Cardiac fibroblast (primary cell): Measurements from ENCODE around the gene NOVA2.

Source experiments
- DNase-seq, 2 donors: peaks; one replicate each; pipeline versions ENCODE4 v3.0.0 to v3.0.0-alpha.2; 2010; ENCODE audit warnings: low read depth in 2 of 2
- H3K4me3 ChIP-seq, 2 donors: replicated peaks in 1 of 2; 1 replicate in 1 of 2; 2 replicates in 1 of 2; pipeline ENCODE4 v1.5.1; 2011; ENCODE audit warnings: low read depth in 2 of 2, low read length in 2 of 2, mild to moderate bottlenecking in 2 of 2, moderate library complexity in 1 of 2
- TF ChIP-seq, protein P1 (sequence below): IDR thresholded peaks from one replicate; pipeline ENCODE4 v1.5.1; 2011; ENCODE audit warnings: low read depth, mild to moderate bottlenecking, low read length, inconsistent platforms

Gene NOVA2

GRCh38 chr19:45990113-45990728 lies 16.6 kb upstream of the NOVA2 start:
- TF ChIP-seq, protein P1, sequence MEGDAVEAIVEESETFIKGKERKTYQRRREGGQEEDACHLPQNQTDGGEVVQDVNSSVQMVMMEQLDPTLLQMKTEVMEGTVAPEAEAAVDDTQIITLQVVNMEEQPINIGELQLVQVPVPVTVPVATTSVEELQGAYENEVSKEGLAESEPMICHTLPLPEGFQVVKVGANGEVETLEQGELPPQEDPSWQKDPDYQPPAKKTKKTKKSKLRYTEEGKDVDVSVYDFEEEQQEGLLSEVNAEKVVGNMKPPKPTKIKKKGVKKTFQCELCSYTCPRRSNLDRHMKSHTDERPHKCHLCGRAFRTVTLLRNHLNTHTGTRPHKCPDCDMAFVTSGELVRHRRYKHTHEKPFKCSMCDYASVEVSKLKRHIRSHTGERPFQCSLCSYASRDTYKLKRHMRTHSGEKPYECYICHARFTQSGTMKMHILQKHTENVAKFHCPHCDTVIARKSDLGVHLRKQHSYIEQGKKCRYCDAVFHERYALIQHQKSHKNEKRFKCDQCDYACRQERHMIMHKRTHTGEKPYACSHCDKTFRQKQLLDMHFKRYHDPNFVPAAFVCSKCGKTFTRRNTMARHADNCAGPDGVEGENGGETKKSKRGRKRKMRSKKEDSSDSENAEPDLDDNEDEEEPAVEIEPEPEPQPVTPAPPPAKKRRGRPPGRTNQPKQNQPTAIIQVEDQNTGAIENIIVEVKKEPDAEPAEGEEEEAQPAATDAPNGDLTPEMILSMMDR: no peak
- no peak overlapping the region for H3K4me3 ChIP-seq
- peak; percentile 6 to 29 for DNase-seq

DNA sequence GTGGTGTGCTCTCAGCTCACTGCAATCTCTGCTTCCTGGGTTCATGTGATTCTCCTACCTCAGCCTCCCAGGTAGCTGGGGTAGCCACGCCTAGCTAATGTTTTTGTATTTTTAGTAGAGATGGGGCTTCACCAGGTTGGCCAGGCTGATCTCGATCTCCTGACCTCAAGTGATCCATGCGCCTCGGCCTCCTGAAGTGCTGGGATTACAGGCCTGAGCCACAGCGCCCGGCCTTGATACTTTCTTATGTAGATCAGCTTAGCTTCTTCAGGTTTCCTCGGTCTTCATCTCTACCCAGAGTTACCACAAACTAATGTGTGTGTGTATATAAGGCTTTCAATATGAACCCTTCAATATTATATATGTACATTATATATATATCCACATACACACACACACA lies 11.7 kb upstream of the NOVA2 start:
- no peak overlapping the region for H3K4me3 ChIP-seq
- DNase-seq: no peak
- TF ChIP-seq, protein P1: no peak

GRCh38 chr19:45981350-45981749 lies 7.7 kb upstream of the NOVA2 start:
- DNase-seq: peak in 1 of 2 donors; percentile 33
- TF ChIP-seq, protein P1: no peak
- no peak overlapping the region for H3K4me3 ChIP-seq

- DNase-seq: peak in 1 of 2 donors; percentile 22
- TF ChIP-seq, protein P1: no peak
- no peak overlapping the region for H3K4me3 ChIP-seq
These were observed 4.5 kb upstream of the NOVA2 start for GRCh38 chr19:45978156-45978555.

DNA sequence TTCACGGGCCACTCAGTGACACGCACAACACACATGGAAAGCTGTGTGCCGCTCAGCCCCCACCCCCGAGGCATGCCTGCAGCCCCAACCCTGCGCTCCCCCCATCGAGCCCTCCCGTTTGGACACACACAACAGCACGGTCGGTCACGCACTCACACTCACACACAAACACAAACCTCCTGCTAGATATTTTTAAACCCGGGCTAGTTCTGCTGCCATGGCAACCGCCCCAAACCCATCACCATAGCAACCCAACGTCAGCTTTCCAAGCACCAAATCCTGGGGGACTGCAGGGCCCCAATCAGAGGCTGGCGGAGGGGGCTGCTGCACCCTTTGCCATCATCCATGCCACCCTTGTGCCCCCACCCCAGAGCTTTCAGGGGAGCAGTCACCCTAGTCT lies 2.5 kb upstream of the NOVA2 start:
- DNase-seq: peak; percentile 12 to 33
- TF ChIP-seq, protein P1: no peak

GRCh38 chr19:45975306-45976070 lies 1.8 kb upstream of the NOVA2 start:
- TF ChIP-seq, protein P1: no peak
- no peak for DNase-seq
- no peak overlapping the region for H3K4me3 ChIP-seq

More for the DNA sequence above, 2.5 kb upstream of the NOVA2 start:
- H3K4me3 ChIP-seq: no peak overlapping the region
